ENCODE data around the gene ZHX3. TPM values are rescaled to one million over a fixed set of nuclear protein-coding genes. Genes with fewer than 3 reads are reported as not detected.

ZHX3 gene
- total and polyA plus RNA-seq, 9 of the 15 experiments (the other 6 are each of a cell fraction or from before 2014, with no cell fraction given), result 0.80 to 14.6 (median 4.9) TPM

DNA sequence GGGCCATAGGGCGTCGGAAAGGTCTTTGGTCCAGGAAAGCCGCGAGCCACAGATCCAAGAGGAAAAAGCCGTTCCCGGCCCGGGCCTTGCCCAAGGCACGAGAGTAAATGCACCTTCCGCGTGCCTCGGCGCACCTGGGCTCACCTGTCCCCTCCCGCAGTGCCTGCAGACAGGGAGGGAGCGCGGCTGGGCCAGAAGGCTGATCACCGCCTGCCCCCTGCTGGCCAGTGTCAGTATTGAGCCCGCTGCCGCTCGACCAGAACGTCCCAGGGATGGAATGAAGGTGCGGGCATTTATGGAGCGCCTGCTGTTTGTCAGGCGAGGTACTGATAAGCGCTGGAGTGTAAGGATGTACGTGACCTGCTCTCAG lies 22.4 kb upstream of the ZHX3 start (continued):
- no peak for TF ChIP-seq ZNF778 (CRISPR knock-in tag; IDR thresholded peaks at IDR 0.05)
- peak; percentile 59 for TF ChIP-seq HMGN3 (IDR thresholded peaks at IDR 0.05; ENCODE audit: borderline replicate concordance, extremely low read depth, insufficient read length, low read depth, low read length)
- no peak for TF ChIP-seq NBN (IDR thresholded peaks at IDR 0.05; ENCODE audit: low read depth)
- TF ChIP-seq, protein P1, sequence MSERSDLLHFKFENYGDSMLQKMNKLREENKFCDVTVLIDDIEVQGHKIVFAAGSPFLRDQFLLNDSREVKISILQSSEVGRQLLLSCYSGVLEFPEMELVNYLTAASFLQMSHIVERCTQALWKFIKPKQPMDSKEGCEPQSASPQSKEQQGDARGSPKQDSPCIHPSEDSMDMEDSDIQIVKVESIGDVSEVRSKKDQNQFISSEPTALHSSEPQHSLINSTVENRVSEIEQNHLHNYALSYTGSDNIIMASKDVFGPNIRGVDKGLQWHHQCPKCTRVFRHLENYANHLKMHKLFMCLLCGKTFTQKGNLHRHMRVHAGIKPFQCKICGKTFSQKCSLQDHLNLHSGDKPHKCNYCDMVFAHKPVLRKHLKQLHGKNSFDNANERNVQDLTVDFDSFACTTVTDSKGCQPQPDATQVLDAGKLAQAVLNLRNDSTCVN (CRISPR knock-in tag; IDR thresholded peaks at IDR 0.05), result no peak
- no peak for TF ChIP-seq EZH2 (IDR thresholded peaks at IDR 0.05; ENCODE audit: borderline replicate concordance, low read depth, low read length)
- no peak for TF ChIP-seq SMARCC2 (IDR thresholded peaks at IDR 0.05; ENCODE audit: low read depth)
- TF ChIP-seq, protein P2, sequence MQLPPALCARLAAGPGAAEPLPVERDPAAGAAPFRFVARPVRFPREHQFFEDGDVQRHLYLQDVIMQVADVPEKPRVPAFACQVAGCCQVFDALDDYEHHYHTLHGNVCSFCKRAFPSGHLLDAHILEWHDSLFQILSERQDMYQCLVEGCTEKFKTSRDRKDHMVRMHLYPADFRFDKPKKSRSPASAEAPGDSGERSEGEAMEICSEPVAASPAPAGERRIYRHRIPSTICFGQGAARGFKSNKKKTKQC (CRISPR knock-in tag; IDR thresholded peaks at IDR 0.05), result no peak
- TF ChIP-seq ZNF143 (CRISPR knock-in tag; IDR thresholded peaks at IDR 0.05), result no peak
- no peak for TF ChIP-seq PTBP1 (IDR thresholded peaks at IDR 0.05; ENCODE audit: low read depth, low read length)
- TF ChIP-seq ZNF24 (IDR thresholded peaks at IDR 0.05), result peak; percentile 86
- no peak for TF ChIP-seq RBBP5 (IDR thresholded peaks at IDR 0.05; ENCODE audit: borderline replicate concordance, insufficient read depth, low read length, poor library complexity, severe bottlenecking)
- TF ChIP-seq ETV6 (IDR thresholded peaks at IDR 0.05; ENCODE audit: borderline replicate concordance in 1 of 2, low read depth in 2 of 2, low read length in 1 of 2), result no peak
- TF ChIP-seq ETV6 (CRISPR knock-in tag; IDR thresholded peaks at IDR 0.05; ENCODE audit: borderline replicate concordance), result no peak
- TF ChIP-seq, protein P3, sequence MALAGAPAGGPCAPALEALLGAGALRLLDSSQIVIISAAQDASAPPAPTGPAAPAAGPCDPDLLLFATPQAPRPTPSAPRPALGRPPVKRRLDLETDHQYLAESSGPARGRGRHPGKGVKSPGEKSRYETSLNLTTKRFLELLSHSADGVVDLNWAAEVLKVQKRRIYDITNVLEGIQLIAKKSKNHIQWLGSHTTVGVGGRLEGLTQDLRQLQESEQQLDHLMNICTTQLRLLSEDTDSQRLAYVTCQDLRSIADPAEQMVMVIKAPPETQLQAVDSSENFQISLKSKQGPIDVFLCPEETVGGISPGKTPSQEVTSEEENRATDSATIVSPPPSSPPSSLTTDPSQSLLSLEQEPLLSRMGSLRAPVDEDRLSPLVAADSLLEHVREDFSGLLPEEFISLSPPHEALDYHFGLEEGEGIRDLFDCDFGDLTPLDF (CRISPR knock-in tag; IDR thresholded peaks at IDR 0.05), result no peak
- 0 out of 2 replicates have a peak, but pooled peaks have one; percentile 36 for TF ChIP-seq HLTF (IDR thresholded peaks at IDR 0.05)
- no peak for TF ChIP-seq FOXK2 (conservative IDR thresholded peaks at IDR 0.05 in 1 of 2, IDR thresholded peaks at IDR 0.05 in 1 of 2; ENCODE audit: low read depth in 2 of 2)
- no peak for TF ChIP-seq SMAD4 (CRISPR knock-in tag; conservative IDR thresholded peaks at IDR 0.05)
- TF ChIP-seq HSF4 (CRISPR knock-in tag; IDR thresholded peaks at IDR 0.05; ENCODE audit: borderline replicate concordance), result no peak
- TF ChIP-seq SIRT6 (IDR thresholded peaks at IDR 0.05; ENCODE audit: low read depth, low read length), result no peak
- TF ChIP-seq SLC30A9 (CRISPR knock-in tag; IDR thresholded peaks at IDR 0.05), result no peak
- TF ChIP-seq, protein P4, sequence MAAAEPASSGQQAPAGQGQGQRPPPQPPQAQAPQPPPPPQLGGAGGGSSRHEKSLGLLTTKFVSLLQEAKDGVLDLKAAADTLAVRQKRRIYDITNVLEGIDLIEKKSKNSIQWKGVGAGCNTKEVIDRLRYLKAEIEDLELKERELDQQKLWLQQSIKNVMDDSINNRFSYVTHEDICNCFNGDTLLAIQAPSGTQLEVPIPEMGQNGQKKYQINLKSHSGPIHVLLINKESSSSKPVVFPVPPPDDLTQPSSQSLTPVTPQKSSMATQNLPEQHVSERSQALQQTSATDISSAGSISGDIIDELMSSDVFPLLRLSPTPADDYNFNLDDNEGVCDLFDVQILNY (CRISPR knock-in tag; IDR thresholded peaks at IDR 0.05), result no peak
- TF ChIP-seq CBFA2T3 (IDR thresholded peaks at IDR 0.05), result no peak
- no peak for TF ChIP-seq HMG20A (CRISPR knock-in tag; conservative IDR thresholded peaks at IDR 0.05)
- no peak for TF ChIP-seq ZNF408 (CRISPR knock-in tag; IDR thresholded peaks at IDR 0.05; ENCODE audit: low read depth)
- no peak for TF ChIP-seq KLF1 (tag; IDR thresholded peaks at IDR 0.05)
- TF ChIP-seq SNRNP70 (optimal IDR thresholded peaks at IDR 0.05; ENCODE audit: low read depth, low read length), result no peak
